HG03558 (cell line): Measurements from ENCODE around the gene LDB3.

ENCODE experiments used
- ATAC-seq: cut with Tn5 transposase; IDR thresholded peaks from one replicate; pipeline ENCODE4 v1.9.1; 2021; ENCODE audit warnings: moderate number of reproducible peaks; ENCODE audit not compliant: unreplicated experiment; ENCODE audit errors: extremely low read depth

LDB3 gene

DNA sequence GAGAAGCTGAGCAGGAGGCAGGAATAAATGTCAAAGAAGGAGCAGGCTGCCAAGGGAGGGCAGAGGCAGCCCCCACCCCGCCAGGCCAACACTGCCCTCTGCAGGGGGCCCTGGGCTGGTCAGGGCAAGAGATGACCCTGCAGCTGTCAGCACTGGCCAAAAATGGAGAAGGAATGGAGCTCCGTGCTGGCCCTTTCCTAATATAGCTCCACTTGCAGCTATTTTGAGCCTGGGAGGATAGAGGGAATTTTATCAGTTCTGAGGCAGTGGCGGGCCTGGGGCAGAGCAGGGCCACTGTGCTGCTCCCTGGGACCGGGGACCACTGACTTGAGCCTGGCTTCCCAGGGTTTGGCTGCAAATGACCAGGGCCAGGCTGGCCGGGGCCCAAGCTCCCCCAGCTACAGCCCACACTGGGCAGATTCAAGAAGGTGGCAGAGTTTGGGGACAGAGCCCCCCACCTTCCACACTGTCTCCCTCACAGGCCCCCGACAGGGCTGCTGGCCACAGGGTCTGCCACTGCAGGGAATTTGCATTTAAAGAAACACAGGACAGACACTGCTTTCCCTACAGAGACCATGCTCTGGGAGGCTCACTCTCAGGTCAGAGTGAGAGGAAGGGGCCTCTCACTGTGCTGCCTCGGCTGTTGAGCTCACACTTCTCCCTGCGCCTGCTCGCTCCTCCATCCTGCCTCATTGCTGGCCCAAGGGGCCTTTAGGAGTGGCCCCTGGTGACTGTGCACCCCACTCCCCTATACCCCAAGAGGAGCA lies 16.2 kb downstream of the LDB3 start:
- ATAC-seq, result no peak

GRCh38 chr10:86685416-86685815 lies 17.1 kb downstream of the LDB3 start:
- no peak for ATAC-seq

DNA sequence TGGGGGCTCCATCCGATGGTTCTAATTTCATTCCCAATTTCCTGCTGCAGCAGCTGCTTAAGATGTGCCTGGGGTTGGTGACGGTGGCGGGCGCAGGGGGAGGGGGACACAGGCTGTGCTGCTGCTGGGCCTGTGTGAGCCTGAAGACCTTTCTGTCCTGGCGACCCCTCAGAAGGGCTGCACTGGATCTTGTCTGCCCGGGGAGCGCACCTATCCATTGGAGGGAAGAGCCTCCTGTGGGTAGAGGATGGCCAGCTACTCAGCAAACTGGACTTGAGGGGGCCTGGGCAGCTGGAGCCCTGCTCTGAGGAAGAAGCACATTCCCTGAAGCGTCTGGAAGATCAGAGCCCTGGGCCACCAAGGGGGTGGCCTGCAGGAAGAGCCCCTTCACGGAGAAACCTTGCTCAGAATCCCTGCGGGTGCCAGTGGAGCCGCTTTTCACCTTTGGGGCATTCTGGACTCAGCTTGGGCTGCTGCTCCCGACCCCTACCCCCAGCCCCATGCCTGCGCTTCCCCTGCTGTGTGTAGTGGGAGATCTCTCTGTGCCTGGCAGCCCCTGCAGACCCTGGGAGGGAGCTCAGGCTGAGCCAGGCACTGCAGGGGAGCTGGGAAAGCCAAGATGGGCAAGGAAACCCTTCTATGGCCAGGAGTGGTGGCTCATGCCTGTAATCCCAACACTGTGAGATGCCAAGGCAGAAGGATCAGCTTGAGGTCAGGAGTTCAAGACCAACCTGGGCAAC lies 17.8 kb downstream of the LDB3 start:
- no peak for ATAC-seq

DNA sequence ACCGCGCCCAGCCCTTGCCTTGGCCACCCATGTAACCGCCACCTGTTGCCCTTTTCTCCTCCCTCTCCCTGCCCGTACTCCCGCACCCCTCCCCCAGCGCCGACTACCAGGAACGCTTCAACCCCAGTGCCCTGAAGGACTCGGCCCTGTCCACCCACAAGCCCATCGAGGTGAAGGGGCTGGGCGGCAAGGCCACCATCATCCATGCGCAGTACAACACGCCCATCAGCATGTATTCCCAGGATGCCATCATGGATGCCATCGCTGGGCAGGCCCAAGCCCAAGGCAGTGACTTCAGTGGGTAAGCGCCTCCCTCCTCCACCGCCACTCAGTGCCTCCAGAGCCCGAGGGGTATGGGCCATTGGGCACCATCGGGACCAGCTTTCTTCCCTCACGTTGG lies 18.7 kb downstream of the LDB3 start:
- no peak for ATAC-seq

DNA sequence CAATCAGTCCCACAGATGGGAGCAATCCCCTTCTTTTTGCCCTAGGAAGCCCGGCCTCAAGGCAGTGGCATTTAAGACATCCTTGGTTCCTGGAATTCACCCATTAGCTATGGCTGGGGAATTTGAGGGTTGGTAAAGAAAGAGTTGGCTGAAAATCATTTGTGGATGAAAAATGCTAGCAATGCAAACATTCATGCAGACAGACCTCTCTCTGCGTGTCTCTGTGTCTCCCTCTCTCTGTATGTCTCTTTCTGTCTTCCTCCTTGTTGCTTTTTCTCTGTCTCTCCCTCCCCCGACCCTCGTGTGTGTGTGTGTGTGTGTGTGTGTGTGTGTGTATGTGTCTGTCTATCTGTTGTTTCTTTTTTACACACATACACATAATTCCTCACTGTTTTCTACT lies 19.4 kb downstream of the LDB3 start:
- no peak for ATAC-seq

GRCh38 chr10:86688398-86688921 lies 20.1 kb downstream of the LDB3 start:
- no peak for ATAC-seq

- no peak for ATAC-seq
Measured at GRCh38 chr10:86689146-86689545, 20.8 kb downstream of the LDB3 start.

DNA sequence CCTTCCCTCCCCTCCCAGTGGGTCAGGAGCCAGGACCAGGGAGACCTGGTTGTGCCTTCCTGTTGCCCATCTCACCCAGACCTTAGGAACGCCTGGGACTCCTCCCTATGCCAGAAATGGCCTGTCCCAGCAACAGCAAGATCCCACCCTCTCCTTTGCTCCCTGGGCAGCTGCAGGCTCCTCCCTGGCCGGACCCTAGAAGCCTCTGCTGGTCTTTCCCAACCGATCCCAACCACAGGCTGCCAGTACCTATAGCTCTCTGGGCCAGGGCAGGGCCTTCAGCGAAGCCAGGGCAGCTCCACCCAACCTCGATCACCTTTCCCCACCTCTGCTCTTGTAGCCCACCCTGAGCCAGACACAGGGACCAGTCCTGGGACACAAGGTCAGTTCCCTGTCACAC lies 21.9 kb downstream of the LDB3 start:
- ATAC-seq, result no peak

DNA sequence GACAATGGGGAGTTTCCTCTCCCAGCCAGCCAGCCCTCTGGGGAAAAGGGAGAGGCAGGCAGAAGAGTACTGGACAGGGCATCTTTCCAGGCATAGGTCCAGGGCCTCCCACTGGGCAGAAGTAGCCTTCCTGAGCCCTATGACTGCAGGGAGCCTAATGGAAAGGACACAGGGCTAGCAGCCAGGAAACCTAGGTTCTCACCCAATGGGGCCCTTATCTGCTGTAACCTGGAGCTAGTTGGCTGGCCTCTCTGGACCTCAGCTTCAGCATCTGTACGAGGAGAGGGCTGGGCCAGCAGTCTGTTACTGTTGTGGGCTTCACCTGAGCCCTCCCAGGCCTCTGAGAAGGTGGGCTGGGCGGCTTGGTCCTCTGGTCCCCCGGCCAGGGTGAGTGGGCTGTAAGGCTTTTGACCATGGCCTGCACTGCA lies 22.4 kb downstream of the LDB3 start:
- ATAC-seq, result no peak

DNA sequence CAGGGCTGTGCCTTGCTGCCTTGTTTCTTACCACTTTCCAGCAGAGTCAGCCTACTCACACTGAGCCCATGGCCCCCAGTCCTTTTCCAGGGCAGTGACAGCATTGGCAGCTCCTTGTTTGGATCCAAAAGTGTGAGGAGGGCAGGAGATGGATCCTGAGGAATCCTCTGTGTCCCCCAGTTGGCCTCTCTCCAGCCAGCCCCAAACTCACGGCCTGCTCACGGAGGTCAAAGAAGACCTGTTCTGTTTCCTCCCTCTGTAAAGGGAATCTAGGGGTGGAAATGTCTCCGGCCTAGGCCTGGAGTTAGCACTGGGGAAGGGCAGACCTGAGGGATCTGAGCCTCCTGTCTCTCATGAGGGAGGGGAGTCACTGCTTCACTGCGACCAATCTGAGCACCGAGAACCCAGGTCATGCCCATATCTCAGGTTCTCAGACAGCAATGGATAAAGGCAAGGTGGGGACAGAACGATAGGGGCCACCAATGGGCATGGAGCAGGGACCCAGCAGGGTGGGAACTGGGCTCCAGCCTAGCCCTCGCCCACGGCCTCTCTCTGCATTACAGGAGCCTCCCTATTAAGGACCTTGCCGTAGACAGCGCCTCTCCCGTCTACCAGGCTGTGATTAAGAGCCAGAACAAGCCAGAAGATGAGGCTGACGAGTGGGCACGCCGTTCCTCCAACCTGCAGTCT lies 23.2 kb downstream of the LDB3 start:
- no peak for ATAC-seq

- no peak for ATAC-seq
Measured at GRCh38 chr10:86692023-86692514, 23.8 kb downstream of the LDB3 start.

- no peak for ATAC-seq
Measured at GRCh38 chr10:86692664-86693063, 24.4 kb downstream of the LDB3 start.

- ATAC-seq, result no peak
Measured at GRCh38 chr10:86693275-86693674, 25.0 kb downstream of the LDB3 start.

DNA sequence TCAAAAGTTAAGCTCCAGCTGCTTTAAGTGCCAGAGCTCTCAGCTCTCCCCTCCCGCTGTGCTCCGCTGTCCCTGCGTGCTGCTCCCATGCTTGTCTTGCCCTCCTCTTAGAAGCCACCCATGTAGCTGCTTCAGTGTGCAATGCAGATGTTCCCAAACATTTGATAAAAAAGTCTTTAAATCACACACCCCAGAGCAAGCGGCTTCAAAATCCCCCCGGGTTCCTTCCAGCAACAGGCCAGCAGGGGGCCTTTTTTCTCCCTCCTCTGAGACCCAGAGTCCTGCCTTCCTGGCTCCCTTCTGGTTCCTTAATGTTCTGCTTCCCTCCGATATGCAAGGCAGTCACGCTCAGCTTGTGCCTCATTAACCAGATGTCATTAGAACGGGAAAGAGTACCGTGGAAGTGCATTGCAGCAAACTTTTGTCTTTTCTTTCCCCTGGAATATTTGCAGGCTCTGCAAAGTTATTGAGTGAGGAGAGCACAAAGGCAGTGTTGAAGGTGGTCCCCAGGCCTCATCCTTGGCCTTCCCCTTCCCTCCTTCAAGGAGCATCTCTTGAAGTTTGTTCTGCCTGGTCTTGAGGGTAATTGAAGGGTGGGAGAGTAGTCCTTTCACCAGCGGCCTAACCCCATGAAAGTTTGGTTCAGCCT lies 25.5 kb downstream of the LDB3 start:
- ATAC-seq, result no peak

DNA sequence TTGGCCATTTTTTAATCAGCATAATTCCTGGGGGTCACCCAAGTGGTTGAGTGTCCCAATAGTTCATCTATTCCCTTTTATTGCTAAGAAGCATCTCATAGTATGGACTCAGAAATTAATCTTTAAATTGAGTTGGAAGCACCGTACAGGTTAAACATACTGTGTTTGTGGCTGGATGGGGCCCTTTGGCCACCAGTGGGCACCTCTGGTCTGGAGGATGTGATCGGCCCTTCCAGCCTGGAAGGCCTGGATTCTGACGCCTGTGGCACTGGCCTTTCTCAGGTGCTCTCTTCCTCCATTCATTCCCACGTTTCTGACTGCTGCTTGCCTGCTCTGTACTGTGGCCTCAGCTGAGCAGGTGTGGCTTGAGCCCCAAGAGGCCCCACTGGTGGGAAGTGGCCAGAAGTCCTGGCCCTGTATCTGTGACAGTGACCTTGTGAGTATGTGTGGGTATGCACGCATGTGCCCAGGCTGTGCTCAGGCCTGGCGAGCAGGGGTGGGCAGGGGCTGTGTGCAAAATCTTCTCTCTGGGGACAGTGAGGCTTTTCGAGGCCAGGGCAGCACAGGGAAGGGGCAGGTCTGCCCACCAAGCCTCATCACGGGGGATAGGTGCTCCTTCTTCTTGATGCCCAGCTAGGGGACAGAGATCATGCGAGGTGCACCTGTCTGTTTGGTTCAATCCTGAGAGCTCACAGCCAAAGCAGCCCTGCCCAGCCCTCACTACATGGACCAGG lies 30.1 kb downstream of the LDB3 start:
- ATAC-seq, result no peak

DNA sequence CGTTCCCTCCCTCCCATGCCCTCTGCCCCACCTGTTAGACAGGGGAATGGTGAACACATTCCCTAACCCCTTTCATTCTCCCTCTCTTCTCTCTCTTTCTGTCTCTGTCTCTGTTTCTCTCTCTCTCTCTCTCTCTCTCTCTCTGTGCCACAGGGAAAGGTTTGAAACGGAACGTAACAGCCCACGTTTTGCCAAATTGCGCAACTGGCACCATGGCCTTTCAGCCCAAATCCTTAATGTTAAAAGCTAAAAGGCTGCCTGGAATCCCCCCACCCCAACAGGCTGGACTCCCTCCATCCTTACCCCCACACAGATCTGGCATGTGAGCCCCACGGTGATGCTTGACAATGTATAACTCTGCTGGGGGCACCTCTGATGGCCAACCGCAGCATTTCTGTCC lies 30.8 kb downstream of the LDB3 start:
- no peak for ATAC-seq

DNA sequence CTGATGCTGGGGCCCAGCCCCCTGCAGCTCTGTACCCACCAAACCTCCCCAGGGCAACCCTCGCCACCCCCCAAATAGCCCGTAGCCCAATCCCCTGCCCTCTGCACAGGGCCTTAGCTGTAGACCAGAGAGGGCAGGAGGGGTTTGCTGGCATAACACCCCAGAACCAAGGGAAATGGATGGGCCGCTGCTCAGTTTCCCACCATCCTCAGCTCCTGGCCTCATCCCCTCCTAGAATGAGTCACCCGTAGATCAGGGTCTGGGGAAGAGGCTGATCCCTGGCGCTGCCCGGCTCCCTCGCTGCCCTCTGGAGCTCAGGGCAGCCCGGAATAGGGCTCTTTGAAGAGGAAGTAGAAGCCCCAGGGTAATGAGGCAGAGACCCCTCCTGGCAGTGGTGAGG lies 31.2 kb downstream of the LDB3 start:
- no peak for ATAC-seq

GRCh38 chr10:86699991-86700840 lies 31.9 kb downstream of the LDB3 start:
- ATAC-seq, result no peak
